PFSK-1 (cell line): Measurements from ENCODE around the gene CNTNAP2.

Experiments
- FOXP2 ChIP-seq: optimal IDR thresholded peaks from 2 replicates; pipeline ENCODE3; 2011; ENCODE audit warnings: borderline replicate concordance, control low read depth, inconsistent platforms; ENCODE audit not compliant: insufficient read depth; ENCODE audit errors: extremely low read length, extremely low read depth
- POLR2AphosphoS5 ChIP-seq: IDR thresholded peaks from 2 replicates; pipeline ENCODE4 v1.6.1; 2012; ENCODE audit warnings: low read depth, mild to moderate bottlenecking, control low read depth, low read length, moderate library complexity
- REST ChIP-seq, 2 experiments: IDR thresholded peaks; 2 replicates each; pipeline versions ENCODE4 v1.6.1 to v1.8.0; 2011 to 2012; ENCODE audit warnings: low read depth in 2 of 2, low read length in 2 of 2, control low read depth in 1 of 2, inconsistent platforms in 1 of 2, mild to moderate bottlenecking in 1 of 2, moderate library complexity in 1 of 2; ENCODE audit not compliant: insufficient read depth in 1 of 2
- SIN3A ChIP-seq: IDR thresholded peaks from 2 replicates; pipeline ENCODE4 v1.6.1; 2012; ENCODE audit warnings: mild to moderate bottlenecking, low read length, moderate library complexity, borderline replicate concordance; ENCODE audit not compliant: insufficient read depth
- TAF1 ChIP-seq: IDR thresholded peaks from 2 replicates; pipeline ENCODE4 v1.6.1; 2012; ENCODE audit warnings: low read length, control low read depth, borderline replicate concordance; ENCODE audit not compliant: insufficient read depth

Gene CNTNAP2

GRCh38 chr7:147674705-147675104, 1558.1 kb downstream of the CNTNAP2 start:
- TF ChIP-seq SIN3A (no peak), TAF1 (no peak), REST (IDR thresholded peaks at IDR 0.05; ENCODE audit: insufficient read depth in 1 of 2, low read depth in 2 of 2, low read length in 2 of 2) (no peak), POLR2AphosphoS5 (no peak), FOXP2 (no peak)

DNA sequence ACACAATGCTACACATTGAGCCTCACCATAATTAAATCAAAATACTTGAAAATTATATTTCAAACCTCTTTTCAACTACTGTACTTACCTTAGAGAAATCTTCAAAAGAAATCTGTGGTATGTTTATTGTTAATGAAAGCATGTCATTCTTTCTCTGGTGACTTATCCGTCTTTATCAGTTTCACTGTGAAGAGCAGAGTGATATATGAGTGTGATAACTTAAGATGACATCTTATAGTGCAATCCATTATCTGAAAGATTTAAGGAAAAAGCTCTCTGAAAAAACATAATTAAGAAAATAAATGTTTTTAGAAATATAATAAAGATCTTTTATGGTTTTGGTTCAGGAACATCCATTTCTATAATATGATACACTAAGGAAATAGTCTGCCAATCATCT, 1562.3 kb downstream of the CNTNAP2 start:
- TF ChIP-seq SIN3A = no peak
- TF ChIP-seq FOXP2 = no peak

DNA sequence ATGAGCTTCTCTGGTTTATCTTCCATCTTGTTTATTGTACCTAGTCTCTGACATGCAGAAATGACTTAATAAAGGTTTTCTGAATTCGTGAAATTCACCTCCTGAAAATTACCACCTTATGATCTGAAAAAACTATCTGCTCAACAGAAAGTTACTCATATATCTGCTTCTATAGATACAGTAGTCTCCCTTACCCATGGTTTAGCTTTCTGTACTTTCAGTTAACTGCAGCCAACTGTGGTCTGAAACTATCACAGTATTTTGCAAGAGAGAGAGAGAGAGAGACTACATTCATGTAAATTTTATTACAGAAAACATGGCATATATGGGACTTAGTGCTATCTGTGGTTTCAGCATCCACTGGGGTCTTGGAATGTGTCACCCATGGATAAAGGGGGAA, 1564.9 kb downstream of the CNTNAP2 start:
- TF ChIP-seq FOXP2 (no peak), POLR2AphosphoS5 (no peak), TAF1 (no peak)

DNA sequence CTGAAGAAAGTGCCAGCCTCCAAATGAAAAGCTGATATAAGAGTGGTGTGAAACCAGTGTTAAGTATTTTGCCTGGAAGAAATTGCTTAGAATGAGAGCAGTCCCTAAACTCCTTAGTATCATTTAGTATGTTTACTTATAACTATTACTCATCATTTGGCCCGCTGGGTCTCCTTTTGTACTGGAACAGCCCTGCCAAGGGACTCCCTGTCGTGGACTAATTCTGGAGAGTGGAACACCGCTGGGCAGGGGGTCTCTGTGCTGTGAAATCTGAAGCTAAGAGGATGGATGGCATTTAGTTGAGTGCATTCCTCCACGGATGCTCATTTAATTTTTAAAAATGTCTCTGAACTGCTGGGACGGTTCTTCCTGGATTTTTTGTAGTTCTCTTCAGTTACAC, 1584.1 kb downstream of the CNTNAP2 start:
- TF ChIP-seq TAF1 (no peak), SIN3A (no peak), POLR2AphosphoS5 (no peak), FOXP2 (no peak), REST (IDR thresholded peaks at IDR 0.05; ENCODE audit: insufficient read depth in 1 of 2, low read depth in 2 of 2, low read length in 2 of 2) (no peak)

- TF ChIP-seq POLR2AphosphoS5 (no peak), REST (IDR thresholded peaks at IDR 0.05; ENCODE audit: insufficient read depth in 1 of 2, low read depth in 2 of 2, low read length in 2 of 2) (no peak), SIN3A (no peak), FOXP2 (no peak), TAF1 (no peak)
Measured at GRCh38 chr7:147707926-147708325, 1591.3 kb downstream of the CNTNAP2 start.

- no peak for TF ChIP-seq POLR2AphosphoS5
- TF ChIP-seq TAF1 = no peak
- no peak for TF ChIP-seq REST (IDR thresholded peaks at IDR 0.05; ENCODE audit: insufficient read depth in 1 of 2, low read depth in 2 of 2, low read length in 2 of 2)
- TF ChIP-seq FOXP2 = no peak
- TF ChIP-seq SIN3A = no peak
Measured at GRCh38 chr7:147708871-147709270, 1592.3 kb downstream of the CNTNAP2 start.
